K562 (cell line): ENCODE data around the gene C16orf92. TPM values are rescaled to one million over a fixed set of nuclear protein-coding genes. Genes with fewer than 3 reads are reported as not detected.

ENCODE experiments used
- ATF1 ChIP-seq, 2 experiments: fragments of 450-650 bp in 1 of 2; IDR thresholded peaks; 2 replicates each; pipeline ENCODE4 v1.6.1; 2016; ENCODE audit warnings: missing compliant biosample characterization in 1 of 2, missing genetic modification characterization in 1 of 2
- BRCA1 ChIP-seq, 2 experiments: fragments of 450-650 bp in 1 of 2; sonication (generic) in 1 of 2; formaldehyde crosslinking in 1 of 2; IDR thresholded peaks; 2 replicates each; pipeline versions ENCODE4 v1.5.0 to v1.6.1; 2017 to 2020; ENCODE audit warnings: mild to moderate bottlenecking in 1 of 2, missing genetic modification reagents in 1 of 2
- DEAF1 ChIP-seq: fragments of 450-650 bp; formaldehyde crosslinking; IDR thresholded peaks from 2 replicates; pipeline ENCODE4 v1.4.0; 2020; ENCODE audit warnings: mild to moderate bottlenecking, moderate library complexity
- DIDO1 ChIP-seq: fragments of 450-650 bp; IDR thresholded peaks from 2 replicates; pipeline ENCODE4 v1.6.1; 2016; ENCODE audit warnings: low read depth, missing biosample characterization, missing genetic modification characterization
- E2F5 ChIP-seq: sonication (generic); formaldehyde crosslinking; IDR thresholded peaks from 2 replicates; pipeline ENCODE4 v1.8.0; 2022; ENCODE audit warnings: mild to moderate bottlenecking, missing genetic modification reagents
- HCFC1 ChIP-seq: IDR thresholded peaks from 2 replicates; pipeline ENCODE4 v1.6.1; 2012; ENCODE audit warnings: low read depth, low read length, improper control_type of control experiment
- HDAC1 ChIP-seq, 2 experiments: fragments of 450-650 bp; IDR thresholded peaks; 2 replicates each; pipeline ENCODE4 v1.6.1; 2016 to 2017; ENCODE audit warnings: inconsistent platforms in 1 of 2, mild to moderate bottlenecking in 1 of 2, moderate library complexity in 1 of 2
- ID3 ChIP-seq, 2 experiments: fragments of 250-450 bp in 1 of 2; fragments of 450-650 bp in 1 of 2; sonication (Bioruptor Pico) in 1 of 2; IDR thresholded peaks; 2 replicates each; pipeline versions ENCODE4 v1.6.1 to v1.8.0; 2016 to 2021; ENCODE audit warnings: mild to moderate bottlenecking in 2 of 2, moderate library complexity in 2 of 2, missing compliant biosample characterization in 1 of 2, missing genetic modification characterization in 1 of 2
- KAT8 ChIP-seq: fragments of 450-650 bp; IDR thresholded peaks from 2 replicates; pipeline ENCODE4 v1.6.1; 2016; ENCODE audit warnings: low read depth, mild to moderate bottlenecking
- NFIX ChIP-seq: fragments of 250-450 bp; sonication (Bioruptor Pico); IDR thresholded peaks from 2 replicates; pipeline ENCODE4 v1.4.0; 2020; ENCODE audit warnings: low read depth, mild to moderate bottlenecking, moderate library complexity
- NFYB ChIP-seq: IDR thresholded peaks from 2 replicates; pipeline ENCODE4 v1.6.1; 2011; ENCODE audit warnings: mild to moderate bottlenecking, moderate library complexity; ENCODE audit not compliant: insufficient read length; ENCODE audit errors: extremely low read depth
- NR4A1 ChIP-seq, 2 experiments: fragments of 250-450 bp in 1 of 2; fragments of 450-650 bp in 1 of 2; sonication (Bioruptor Pico) in 1 of 2; IDR thresholded peaks; 2 replicates each; pipeline versions ENCODE4 v1.4.0 to v1.6.1; 2016 to 2020; ENCODE audit warnings: mild to moderate bottlenecking in 2 of 2, missing compliant biosample characterization in 1 of 2, missing genetic modification characterization in 1 of 2, moderate library complexity in 1 of 2
- SAFB ChIP-seq: fragments of 200-400 bp; formaldehyde crosslinking; IDR thresholded peaks from 2 replicates; pipeline ENCODE4 v1.6.1; 2017; ENCODE audit warnings: low read depth, low read length, borderline replicate concordance
- SMARCE1 ChIP-seq: fragments of 450-650 bp; IDR thresholded peaks from 2 replicates; pipeline ENCODE4 v1.7.1; 2016; ENCODE audit warnings: mild to moderate bottlenecking
- STAG1 ChIP-seq: sonication (generic); formaldehyde crosslinking; IDR thresholded peaks from 2 replicates; pipeline ENCODE4 v1.5.0; 2020; ENCODE audit warnings: missing genetic modification reagents, borderline replicate concordance
- ZBTB1 ChIP-seq: sonication (generic); formaldehyde crosslinking; IDR thresholded peaks from 2 replicates; pipeline ENCODE4 v1.8.1; 2023; ENCODE audit warnings: missing genetic modification reagents, low read depth, mild to moderate bottlenecking, borderline replicate concordance
- ZNF518B ChIP-seq: fragments of 250-450 bp; sonication (Bioruptor Pico); IDR thresholded peaks from 2 replicates; pipeline ENCODE4 v1.5.0; 2021; ENCODE audit warnings: mild to moderate bottlenecking, moderate library complexity
- ZNF57 ChIP-seq: fragments of 450-650 bp; formaldehyde crosslinking; IDR thresholded peaks from 2 replicates; pipeline ENCODE4 v1.4.0; 2020; ENCODE audit warnings: mild to moderate bottlenecking, moderate library complexity
- ZNF589 ChIP-seq: fragments of 200-800 bp; sonication (Bioruptor generic); IDR thresholded peaks from 2 replicates; pipeline ENCODE4 v1.6.1; 2016; ENCODE audit warnings: low read depth, missing genetic modification characterization, missing compliant biosample characterization
- ZNF644 ChIP-seq: fragments of 200-800 bp; sonication (Bioruptor generic); IDR thresholded peaks from 2 replicates; pipeline ENCODE4 v1.6.1; 2016; ENCODE audit warnings: low read depth, missing genetic modification characterization, missing compliant biosample characterization
- ZZZ3 ChIP-seq: fragments of 450-650 bp; IDR thresholded peaks from 2 replicates; pipeline ENCODE4 v1.6.1; 2016; ENCODE audit warnings: antibody characterized with exemption, mild to moderate bottlenecking, moderate library complexity
- polyA plus RNA-seq, 8 experiments: library from polyadenylated mRNA; depleted of rRNA in 4 of 8; stranded (reverse) in 5 of 8; unstranded in 3 of 8; fragments of >200 nt; fragmentation: Nextera tagmentation in 2 of 8; fragmentation: Illumina TruSeq in 1 of 8; extraction: Ambion mirVana in 2 of 8; extraction: Trizol in 1 of 8; gene quantifications; 2 replicates each; pipeline versions ENCODE4 v1.2.1 to v1.2.3, GENCODE V29; 2011 to 2014; ENCODE audit warnings: inconsistent platforms in 1 of 8, missing spikeins in 1 of 8
- total RNA-seq, 7 experiments: library from RNA; depleted of rRNA in 6 of 7; stranded (reverse); fragments of >200 nt in 6 of 7; fragmentation: Illumina TruSeq in 2 of 7; extraction: Trizol in 2 of 7; gene quantifications; 2 replicates each; pipeline versions ENCODE4 v1.2.1 to v1.2.3, GENCODE V29; 2011 to 2021; ENCODE audit warnings: low replicate concordance in 1 of 7

Gene C16orf92
- total and polyA plus RNA-seq, 9 of the 15 experiments (the other 6 are each of a cell fraction or from before 2014, with no cell fraction given) = not detected

GRCh38 chr16:30033270-30033669, 10.3 kb downstream of the C16orf92 start (continued):
- TF ChIP-seq DIDO1 (tag) (no peak), ZNF589 (CRISPR knock-in tag) (no peak), SAFB (no peak), ZNF518B (CRISPR knock-in tag) (no peak), BRCA1 (IDR thresholded peaks at IDR 0.05) (no peak), BRCA1 (CRISPR knock-in tag; IDR thresholded peaks at IDR 0.05) (no peak), NFYB (no peak), ZZZ3 (no peak), ZNF644 (tag) (no peak), NFIX (CRISPR knock-in tag) (no peak), SMARCE1 (no peak), ZBTB1 (CRISPR knock-in tag) (no peak), ZNF57 (no peak), NR4A1 (CRISPR knock-in tag; IDR thresholded peaks at IDR 0.05) (no peak), NR4A1 (tag; IDR thresholded peaks at IDR 0.05) (no peak), E2F5 (no peak), ATF1 (CRISPR knock-in tag; IDR thresholded peaks at IDR 0.05) (no peak), ATF1 (tag; IDR thresholded peaks at IDR 0.05) (0 out of 2 replicates have a peak, but pooled peaks have one; percentile 16), HCFC1 (no peak), ID3 (CRISPR knock-in tag; IDR thresholded peaks at IDR 0.05) (no peak), ID3 (tag; IDR thresholded peaks at IDR 0.05) (no peak), DEAF1 (CRISPR knock-in tag) (no peak), KAT8 (no peak), STAG1 (CRISPR knock-in tag) (no peak), HDAC1 (IDR thresholded peaks at IDR 0.05) (peak in 1 of 2 experiments; percentile 77; a peak in 2 of 4 replicates)
